ENCODE data around the gene ZFAND3.

The ZFAND3 gene

GRCh38 chr6:37923514-37923913 is 104.0 kb downstream of the ZFAND3 start:
- peaks cover 2% of the 10 kb centered on the region for H3K36me3 Mint-ChIP-seq
- no peak overlapping the region for H3K27ac Mint-ChIP-seq
- no peak for DNase-seq
- H3K4me3 Mint-ChIP-seq: no peak overlapping the region
- no peaks in the 10 kb centered on the region for H3K9me3 Mint-ChIP-seq
- CTCF ChIA-PET: no interaction called here
- H3K4me1 Mint-ChIP-seq: peaks cover 10% of the 10 kb centered on the region
- no peaks in the 10 kb centered on the region for H3K27me3 Mint-ChIP-seq

DNA sequence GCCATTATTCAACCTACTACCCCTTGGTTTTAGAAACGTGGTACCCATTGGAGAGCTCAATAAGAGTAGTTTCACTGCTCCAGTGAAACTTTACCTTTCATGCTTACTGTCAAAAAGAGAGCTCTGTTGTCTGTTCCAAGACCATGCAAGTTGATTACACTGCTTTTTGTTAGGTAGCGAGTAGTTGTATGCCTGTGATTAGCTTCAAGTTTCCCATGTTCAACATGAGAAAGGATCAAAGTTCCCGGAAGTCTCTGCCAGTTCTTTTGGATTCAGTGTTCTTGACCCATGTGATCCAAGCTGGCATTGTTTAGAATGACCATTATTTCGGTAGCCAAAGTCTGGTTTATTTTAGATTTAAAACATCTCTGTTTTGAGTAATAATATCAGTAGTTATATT is 107.1 kb downstream of the ZFAND3 start:
- no peaks in the 10 kb centered on the region for H3K9me3 Mint-ChIP-seq
- no peak overlapping the region for H3K4me3 Mint-ChIP-seq
- DNase-seq: no peak
- no peak overlapping the region for H3K27ac Mint-ChIP-seq
- H3K36me3 Mint-ChIP-seq: peaks cover 3% of the 10 kb centered on the region
- CTCF ChIA-PET: no interaction called here
- no peaks in the 10 kb centered on the region for H3K27me3 Mint-ChIP-seq
- peaks cover 10% of the 10 kb centered on the region for H3K4me1 Mint-ChIP-seq

DNA sequence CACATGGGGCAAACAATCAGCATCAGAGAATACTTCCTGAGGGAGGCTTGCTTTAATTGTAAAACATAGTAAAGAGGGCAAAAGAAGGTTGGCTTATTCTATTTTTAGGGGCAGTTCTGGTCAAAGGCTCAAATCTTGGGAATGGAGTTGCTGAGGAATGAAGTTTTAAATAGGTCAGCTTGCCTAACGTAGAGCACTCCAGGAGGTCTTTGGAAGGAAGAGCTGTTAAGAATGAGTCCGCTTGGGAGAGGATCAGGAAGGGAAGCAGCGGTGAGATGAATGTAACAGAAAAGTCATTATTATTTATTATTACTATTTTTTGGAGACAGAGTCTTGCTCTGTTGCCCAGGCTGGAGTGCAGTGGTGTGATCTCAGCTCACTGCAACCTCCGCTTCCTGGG is 108.7 kb downstream of the ZFAND3 start:
- Mint-ChIP-seq H3K36me3 (peaks cover 3% of the 10 kb centered on the region), H3K4me3 (no peak overlapping the region), H3K27ac (no peak overlapping the region), H3K9me3 (no peaks in the 10 kb centered on the region), H3K27me3 (no peaks in the 10 kb centered on the region), H3K4me1 (peaks cover 10% of the 10 kb centered on the region)
- CTCF ChIA-PET: no interaction called here
- DNase-seq: no peak

- no peak overlapping the region for H3K4me3 Mint-ChIP-seq
- H3K27me3 Mint-ChIP-seq: no peaks in the 10 kb centered on the region
- CTCF ChIA-PET: no interaction called here
- no peak for DNase-seq
- H3K4me1 Mint-ChIP-seq: no peaks in the 10 kb centered on the region
- H3K9me3 Mint-ChIP-seq: no peaks in the 10 kb centered on the region
- peaks cover 3% of the 10 kb centered on the region for H3K36me3 Mint-ChIP-seq
- H3K27ac Mint-ChIP-seq: no peak overlapping the region
Measured at GRCh38 chr6:37930288-37930971, 110.9 kb downstream of the ZFAND3 start.

DNA sequence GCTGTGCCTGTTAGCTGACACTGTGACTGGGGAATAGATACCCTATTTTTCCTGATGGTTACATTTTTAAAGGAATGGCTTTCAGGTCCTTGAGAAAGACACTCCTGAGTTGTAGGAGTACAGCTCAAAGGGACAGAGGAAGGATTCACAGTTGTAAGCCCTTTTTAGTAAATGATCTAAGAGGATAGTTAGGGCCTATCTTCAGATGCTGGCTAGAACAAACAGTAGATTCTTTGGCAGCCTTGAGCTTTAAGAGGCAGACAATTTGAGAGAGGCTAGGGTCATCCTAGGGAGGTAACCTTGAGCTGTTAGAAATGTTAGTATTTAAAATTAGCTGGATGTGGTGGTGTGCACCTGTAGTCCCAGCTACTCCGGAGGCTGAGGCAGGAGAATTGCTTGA is 111.5 kb downstream of the ZFAND3 start:
- no peak overlapping the region for H3K4me3 Mint-ChIP-seq
- no peaks in the 10 kb centered on the region for H3K27me3 Mint-ChIP-seq
- CTCF ChIA-PET: no interaction called here
- no peaks in the 10 kb centered on the region for H3K9me3 Mint-ChIP-seq
- peaks cover 2% of the 10 kb centered on the region for H3K4me1 Mint-ChIP-seq
- DNase-seq: no peak
- peaks cover 3% of the 10 kb centered on the region for H3K36me3 Mint-ChIP-seq
- H3K27ac Mint-ChIP-seq: no peak overlapping the region

DNA sequence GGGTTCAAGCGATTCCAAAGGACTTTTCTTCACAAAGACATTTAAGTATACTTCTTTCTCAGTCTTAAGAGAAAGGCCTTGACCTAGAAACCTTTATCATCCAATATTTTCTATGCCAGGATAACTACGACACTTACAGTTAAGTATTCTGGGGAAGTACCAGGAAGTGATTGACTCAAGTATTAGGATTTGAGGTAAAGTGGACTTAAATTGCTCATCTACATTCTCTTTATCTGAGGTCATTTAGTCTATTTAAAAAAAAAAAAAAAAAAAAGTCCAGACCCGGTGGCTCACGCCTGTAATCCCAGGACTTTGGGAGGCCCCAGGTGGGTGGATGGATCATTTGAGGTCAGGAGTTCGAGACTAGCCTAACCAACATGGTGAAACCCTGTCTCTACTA is 114.7 kb downstream of the ZFAND3 start:
- DNase-seq: no peak
- H3K4me3 Mint-ChIP-seq: no peak overlapping the region
- no peaks in the 10 kb centered on the region for H3K9me3 Mint-ChIP-seq
- no peak overlapping the region for H3K27ac Mint-ChIP-seq
- CTCF ChIA-PET: no interaction called here
- H3K36me3 Mint-ChIP-seq: peaks cover 12% of the 10 kb centered on the region
- H3K4me1 Mint-ChIP-seq: peaks cover 18% of the 10 kb centered on the region
- H3K27me3 Mint-ChIP-seq: no peaks in the 10 kb centered on the region

DNA sequence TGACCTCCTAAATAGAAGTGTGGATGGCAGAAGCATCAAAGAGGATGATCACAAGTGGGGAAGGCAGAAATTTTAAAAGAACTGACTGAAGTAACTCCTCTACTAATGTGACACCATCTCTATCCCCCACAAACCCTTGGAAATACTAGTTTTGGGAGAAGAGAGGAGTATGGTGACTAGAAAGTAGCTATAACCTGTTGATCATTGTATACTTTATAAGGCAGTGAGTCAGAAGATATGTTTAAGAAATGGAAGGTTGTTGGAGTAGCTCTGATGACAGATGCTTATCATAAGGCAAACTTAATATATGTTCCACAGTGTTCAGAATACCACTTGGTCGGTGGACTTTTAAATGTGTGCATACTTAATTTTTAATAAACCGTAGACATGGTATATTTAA is 116.6 kb downstream of the ZFAND3 start:
- Mint-ChIP-seq H3K9me3 (no peaks in the 10 kb centered on the region), H3K4me1 (peaks cover 18% of the 10 kb centered on the region), H3K27ac (no peak overlapping the region), H3K36me3 (peaks cover 12% of the 10 kb centered on the region), H3K27me3 (no peaks in the 10 kb centered on the region), H3K4me3 (no peak overlapping the region)
- no peak for DNase-seq
- CTCF ChIA-PET: no interaction called here

DNA sequence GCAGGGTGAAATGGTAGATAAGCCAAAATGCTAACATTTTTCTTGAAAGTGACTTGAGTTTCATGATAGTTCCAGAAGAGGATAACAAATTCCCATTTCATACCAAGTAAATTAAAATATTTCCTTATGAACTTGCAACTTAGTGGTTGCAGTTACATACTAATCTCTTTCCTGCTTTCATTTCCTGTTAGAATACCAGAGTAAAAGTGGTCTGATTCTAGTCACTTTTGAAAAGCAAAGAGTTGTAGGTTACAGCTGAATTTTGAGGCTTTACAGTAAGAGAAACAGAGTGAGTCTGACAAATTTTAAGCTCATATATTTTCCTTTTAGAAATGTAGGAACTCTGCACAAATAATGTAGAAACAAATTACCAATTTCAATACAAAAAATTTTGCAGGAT is 117.4 kb downstream of the ZFAND3 start:
- Mint-ChIP-seq H3K4me3 (no peak overlapping the region), H3K9me3 (no peaks in the 10 kb centered on the region), H3K36me3 (peaks cover 12% of the 10 kb centered on the region), H3K27ac (peak overlapping the region; percentile 7), H3K27me3 (no peaks in the 10 kb centered on the region), H3K4me1 (peaks cover 18% of the 10 kb centered on the region)
- CTCF ChIA-PET: no interaction called here
- no peak for DNase-seq

- Mint-ChIP-seq H3K36me3 (peaks cover 12% of the 10 kb centered on the region), H3K4me3 (no peak overlapping the region), H3K27me3 (no peaks in the 10 kb centered on the region), H3K27ac (no peak overlapping the region), H3K9me3 (no peaks in the 10 kb centered on the region), H3K4me1 (peaks cover 18% of the 10 kb centered on the region)
- DNase-seq: no peak
- CTCF ChIA-PET: no interaction called here
Measured at GRCh38 chr6:37938909-37939308, 119.4 kb downstream of the ZFAND3 start.

DNA sequence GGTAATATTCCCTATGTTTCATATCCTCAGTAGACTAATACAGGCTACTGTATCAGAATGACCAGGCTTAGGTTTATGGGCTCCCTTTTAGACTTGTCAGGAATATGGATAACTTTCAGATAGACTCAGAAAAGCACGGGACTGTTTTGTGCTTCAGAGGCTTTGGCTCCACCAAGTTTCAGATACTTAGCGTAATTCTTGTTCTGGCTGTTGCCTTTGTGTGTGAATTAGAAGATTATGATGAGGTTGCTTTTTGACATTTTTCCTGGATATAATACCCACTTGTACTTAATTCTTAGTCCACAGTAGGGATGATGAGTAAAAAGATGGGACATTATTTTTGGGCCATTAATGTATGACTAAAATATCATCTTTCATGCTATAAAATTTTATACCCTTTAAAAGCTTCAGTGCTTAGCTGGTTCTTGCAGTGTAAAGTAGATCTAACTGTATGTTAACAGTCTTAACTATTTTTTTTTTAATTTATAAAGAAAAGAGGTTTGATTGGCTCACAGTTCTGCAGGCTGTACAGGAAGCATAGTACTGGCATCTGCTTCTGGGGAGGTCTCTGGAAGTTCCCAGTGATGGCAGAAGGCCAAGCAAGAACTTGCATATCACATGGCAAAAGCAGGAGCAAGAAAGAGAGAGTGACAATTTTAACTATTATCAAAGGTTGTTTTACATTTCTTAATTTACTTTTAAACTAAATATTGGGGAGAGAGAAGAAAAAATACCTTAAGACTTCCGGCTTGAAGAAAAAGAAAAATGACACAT is 120.7 kb downstream of the ZFAND3 start:
- H3K27me3 Mint-ChIP-seq: no peaks in the 10 kb centered on the region
- no peak overlapping the region for H3K27ac Mint-ChIP-seq
- DNase-seq: no peak
- peaks cover 18% of the 10 kb centered on the region for H3K4me1 Mint-ChIP-seq
- no peaks in the 10 kb centered on the region for H3K9me3 Mint-ChIP-seq
- H3K4me3 Mint-ChIP-seq: no peak overlapping the region
- peaks cover 10% of the 10 kb centered on the region for H3K36me3 Mint-ChIP-seq
- CTCF ChIA-PET: interaction anchor here (0.6 kb wide), 2 partner anchors 72 to 238 kb away, joined by 3 read pairs; no protein-coding TSS in a partner anchor

DNA sequence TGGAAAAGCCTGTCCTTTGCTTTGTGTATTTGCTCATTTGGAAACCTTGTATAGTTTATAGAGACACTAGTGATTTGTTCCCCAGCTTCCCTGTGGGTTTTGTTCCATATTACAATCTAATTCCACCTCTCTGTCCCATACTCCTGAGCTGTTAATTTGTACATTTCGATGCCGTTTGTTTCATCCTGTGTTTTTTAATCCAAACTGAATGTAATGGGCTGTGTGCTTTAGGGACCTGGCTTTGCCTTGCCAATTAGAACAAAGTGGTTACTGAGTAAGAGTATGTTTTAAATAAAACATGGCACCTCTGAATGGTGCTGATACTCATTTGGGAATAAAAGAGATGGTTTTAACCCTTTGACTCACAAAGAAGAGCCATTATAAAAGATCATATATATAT is 122.3 kb downstream of the ZFAND3 start:
- H3K4me1 Mint-ChIP-seq: peaks cover 7% of the 10 kb centered on the region
- CTCF ChIA-PET: no interaction called here
- no peak for DNase-seq
- H3K27ac Mint-ChIP-seq: no peak overlapping the region
- H3K36me3 Mint-ChIP-seq: peaks cover 10% of the 10 kb centered on the region
- H3K27me3 Mint-ChIP-seq: no peaks in the 10 kb centered on the region
- no peak overlapping the region for H3K4me3 Mint-ChIP-seq
- no peaks in the 10 kb centered on the region for H3K9me3 Mint-ChIP-seq

DNA sequence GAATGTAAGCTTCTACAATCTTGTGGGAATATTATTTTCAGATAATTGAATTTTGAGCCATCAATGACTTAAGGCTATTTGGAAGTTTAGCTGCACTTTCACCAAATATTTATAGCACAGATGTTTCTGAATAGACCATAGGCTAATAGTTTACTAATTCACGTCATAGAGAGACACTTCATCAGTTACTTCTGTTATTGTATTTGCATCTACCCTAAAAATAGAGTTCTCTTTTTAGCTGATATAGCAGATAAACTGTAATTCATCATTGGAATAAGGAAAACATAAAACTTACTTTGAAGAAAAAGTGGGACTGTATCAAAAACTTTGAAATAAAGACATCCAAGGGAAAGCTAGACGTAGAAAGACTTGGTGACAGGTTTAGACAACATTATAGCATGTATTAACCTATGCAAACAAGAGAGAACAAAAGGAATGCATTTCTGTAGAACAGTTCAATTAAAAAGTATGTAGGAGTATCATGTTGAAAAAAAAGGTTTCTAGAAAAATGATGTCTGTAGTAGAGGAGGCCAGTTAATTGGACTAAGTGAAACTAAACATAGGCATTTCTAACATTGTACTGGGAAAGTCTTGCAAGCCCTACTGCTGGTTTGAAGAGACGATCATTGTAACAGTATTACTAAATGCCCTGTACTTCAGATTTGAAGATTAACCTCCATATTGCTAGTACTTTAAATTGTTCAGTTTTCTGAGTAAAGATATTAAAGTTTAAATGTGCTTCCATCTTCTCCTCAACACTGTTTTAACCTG is 123.3 kb downstream of the ZFAND3 start:
- no peaks in the 10 kb centered on the region for H3K27me3 Mint-ChIP-seq
- H3K36me3 Mint-ChIP-seq: peaks cover 10% of the 10 kb centered on the region
- no peak overlapping the region for H3K27ac Mint-ChIP-seq
- CTCF ChIA-PET: no interaction called here
- H3K4me1 Mint-ChIP-seq: peaks cover under 1% of the 10 kb centered on the region
- no peak overlapping the region for H3K4me3 Mint-ChIP-seq
- no peak for DNase-seq
- H3K9me3 Mint-ChIP-seq: no peaks in the 10 kb centered on the region

- Mint-ChIP-seq H3K27ac (no peak overlapping the region), H3K27me3 (no peaks in the 10 kb centered on the region), H3K4me3 (no peak overlapping the region), H3K36me3 (peaks cover 6% of the 10 kb centered on the region), H3K9me3 (peaks cover 1% of the 10 kb centered on the region), H3K4me1 (no peaks in the 10 kb centered on the region)
- DNase-seq: no peak
- CTCF ChIA-PET: no interaction called here
Measured at GRCh38 chr6:37943436-37944058, 124.0 kb downstream of the ZFAND3 start.

DNA sequence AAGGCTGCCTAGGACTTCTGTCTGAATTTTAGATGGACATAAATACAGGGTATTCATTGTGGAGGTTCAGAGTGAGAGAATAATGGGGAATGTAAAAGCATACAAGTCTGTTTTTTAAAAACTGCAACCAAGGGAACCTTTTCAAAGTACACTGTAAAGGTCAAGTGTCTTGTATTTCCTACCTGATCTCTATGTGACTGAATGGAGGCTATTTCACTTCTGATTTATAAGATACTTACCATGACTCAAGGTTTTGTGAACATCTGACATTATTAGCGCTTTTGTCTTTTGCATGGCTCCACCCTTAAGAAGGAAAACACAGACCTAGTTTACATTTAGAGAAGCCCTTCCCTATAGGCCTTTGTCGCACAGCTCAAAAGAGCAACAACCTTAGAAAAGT is 126.5 kb downstream of the ZFAND3 start:
- peaks cover 6% of the 10 kb centered on the region for H3K9me3 Mint-ChIP-seq
- DNase-seq: no peak
- no peaks in the 10 kb centered on the region for H3K27me3 Mint-ChIP-seq
- CTCF ChIA-PET: no interaction called here
- no peak overlapping the region for H3K4me3 Mint-ChIP-seq
- H3K36me3 Mint-ChIP-seq: peaks cover 2% of the 10 kb centered on the region
- H3K27ac Mint-ChIP-seq: no peak overlapping the region
- no peaks in the 10 kb centered on the region for H3K4me1 Mint-ChIP-seq
